Panc1 (cell line): ENCODE measurements around the gene FUBP1. TPM values are rescaled to one million over a fixed set of nuclear protein-coding genes. Genes with fewer than 3 reads are reported as not detected.

Experiments
- ATAC-seq: fragments of 200-7000 bp; cut with Tn5 transposase; 2 replicates; pipeline ENCODE4 v1.9.1; 2020; ENCODE audit warnings: mild to moderate bottlenecking, moderate library complexity
- BruUV-seq: library from RNA; stranded (reverse); fragments of 400-500 nt; replicated peaks from 2 replicates; lab custom pipeline; 2021; lab: Mats Ljungman, UMichigan
- CTCF ChIA-PET: fragments of 300-600 bp; sonication (Branson Sonifier 250); formaldehyde crosslinking; loops from one replicate; lab custom pipeline; 2022; ENCODE audit warnings: antibody characterized with exemption; lab: Charles Lee
- POLR2A ChIA-PET: fragments of 300-600 bp; sonication (Branson Sonifier 250); formaldehyde crosslinking; loops from one replicate; lab custom pipeline; 2022; ENCODE audit warnings: antibody characterized with exemption; lab: Charles Lee
- DNase-seq: peaks from one replicate; pipeline ENCODE4 v3.0.0-alpha.2; 2010; ENCODE audit warnings: low read depth, low spot score
- H3K27ac ChIP-seq: 2 replicates; pipeline ENCODE4 v1.5.1; 2011; ENCODE audit warnings: mild to moderate bottlenecking, low read length, inconsistent platforms
- H3K27me3 ChIP-seq: fragments of 200-500 bp; sonication (Bioruptor generic); 2 replicates; pipeline ENCODE4 v1.6.0; 2014; ENCODE audit warnings: low read length, inconsistent platforms; ENCODE audit not compliant: control insufficient read depth, insufficient read depth
- H3K36me3 ChIP-seq: fragments of 200-500 bp; sonication (Bioruptor generic); 2 replicates; pipeline ENCODE4 v1.5.1; 2014; ENCODE audit warnings: inconsistent platforms, mild to moderate bottlenecking, low read length, moderate library complexity; ENCODE audit not compliant: control insufficient read depth, insufficient read depth
- H3K4me1 ChIP-seq: 2 replicates; pipeline ENCODE4 v1.5.1; 2011; ENCODE audit warnings: inconsistent platforms, mild to moderate bottlenecking, low read length, moderate library complexity; ENCODE audit not compliant: control insufficient read depth, insufficient read depth
- H3K4me3 ChIP-seq, 2 experiments: 2 replicates each; pipeline ENCODE4 v1.5.1; 2011 to 2012; ENCODE audit warnings: low read depth in 2 of 2, low read length in 2 of 2, mild to moderate bottlenecking in 2 of 2, inconsistent platforms in 1 of 2, moderate library complexity in 1 of 2
- H3K9me3 ChIP-seq: fragments of 200-500 bp; sonication (Bioruptor generic); 2 replicates; pipeline ENCODE4 v1.5.1; 2014; ENCODE audit warnings: low read depth, mild to moderate bottlenecking, inconsistent platforms, low read length, moderate library complexity; ENCODE audit not compliant: control insufficient read depth, insufficient read depth
- CTCF ChIP-seq: fragments of 450-650 bp; IDR thresholded peaks from 2 replicates; pipeline ENCODE4 v1.5.1; 2017; ENCODE audit warnings: mild to moderate bottlenecking
- POLR2AphosphoS5 ChIP-seq: IDR thresholded peaks from 2 replicates; pipeline ENCODE4 v1.6.1; 2012; ENCODE audit warnings: mild to moderate bottlenecking, low read depth, low read length, moderate library complexity
- SIN3A ChIP-seq: IDR thresholded peaks from 2 replicates; pipeline ENCODE4 v1.6.1; 2012; ENCODE audit warnings: low read depth, mild to moderate bottlenecking, low read length, moderate library complexity, borderline replicate concordance; ENCODE audit not compliant: insufficient read depth
- TCF7L2 ChIP-seq: IDR thresholded peaks from 2 replicates; pipeline ENCODE4 v1.6.1; 2011; ENCODE audit warnings: mild to moderate bottlenecking, low read depth, low read length, inconsistent platforms
- in situ Hi-C: cut with HindIII; loops from 2 replicates; pipeline ENCODE4 v1.10.0; 2016; ENCODE audit warnings: low sequenced_read_pairs, low pct_unique_long_range_greater_than_20kb
- intact Hi-C: fragments of 100-400 bp; cut with micrococcal nuclease; formaldehyde crosslinking; loops from one replicate; pipeline ENCODE4 v1.10.0; 2022; ENCODE audit not compliant: unreplicated experiment
- total RNA-seq: library from RNA; stranded (reverse); gene quantifications from one replicate; pipeline ENCODE4 v1.2.1, GENCODE V29; 2021; ENCODE audit not compliant: unreplicated experiment
- TF ChIP-seq, protein P1 (sequence below), 2 experiments: IDR thresholded peaks; 2 replicates each; pipeline ENCODE4 v1.6.1; 2011 to 2012; ENCODE audit warnings: low read depth in 2 of 2, control low read depth in 1 of 2, low read length in 1 of 2, mild to moderate bottlenecking in 1 of 2, moderate library complexity in 1 of 2; ENCODE audit not compliant: insufficient read depth in 1 of 2

Gene FUBP1
- total RNA-seq, 1 experiment from 2014 or later = 150 TPM

GRCh38 chr1:77906624-77907023 lies 72.2 kb downstream of the FUBP1 start:
- ChIA-PET CTCF (no interaction called here), POLR2A (no interaction called here)
- no TSS peak for BruUV-seq
- in situ Hi-C loops (no loop called here), intact Hi-C loops (loop anchor here (10.0 kb wide), 1 partner anchor 82 kb away; no protein-coding TSS in a partner anchor)
- ATAC-seq = no peak
- no peaks in the 10 kb centered on the region for H3K4me1 ChIP-seq
- no peak for DNase-seq
- H3K9me3 ChIP-seq = no peaks in the 10 kb centered on the region
- H3K36me3 ChIP-seq = no peaks in the 10 kb centered on the region
- no peak overlapping the region for H3K4me3 ChIP-seq
- TF ChIP-seq POLR2AphosphoS5 (no peak), SIN3A (no peak), CTCF (no peak), TCF7L2 (no peak)
- TF ChIP-seq, protein P1, sequence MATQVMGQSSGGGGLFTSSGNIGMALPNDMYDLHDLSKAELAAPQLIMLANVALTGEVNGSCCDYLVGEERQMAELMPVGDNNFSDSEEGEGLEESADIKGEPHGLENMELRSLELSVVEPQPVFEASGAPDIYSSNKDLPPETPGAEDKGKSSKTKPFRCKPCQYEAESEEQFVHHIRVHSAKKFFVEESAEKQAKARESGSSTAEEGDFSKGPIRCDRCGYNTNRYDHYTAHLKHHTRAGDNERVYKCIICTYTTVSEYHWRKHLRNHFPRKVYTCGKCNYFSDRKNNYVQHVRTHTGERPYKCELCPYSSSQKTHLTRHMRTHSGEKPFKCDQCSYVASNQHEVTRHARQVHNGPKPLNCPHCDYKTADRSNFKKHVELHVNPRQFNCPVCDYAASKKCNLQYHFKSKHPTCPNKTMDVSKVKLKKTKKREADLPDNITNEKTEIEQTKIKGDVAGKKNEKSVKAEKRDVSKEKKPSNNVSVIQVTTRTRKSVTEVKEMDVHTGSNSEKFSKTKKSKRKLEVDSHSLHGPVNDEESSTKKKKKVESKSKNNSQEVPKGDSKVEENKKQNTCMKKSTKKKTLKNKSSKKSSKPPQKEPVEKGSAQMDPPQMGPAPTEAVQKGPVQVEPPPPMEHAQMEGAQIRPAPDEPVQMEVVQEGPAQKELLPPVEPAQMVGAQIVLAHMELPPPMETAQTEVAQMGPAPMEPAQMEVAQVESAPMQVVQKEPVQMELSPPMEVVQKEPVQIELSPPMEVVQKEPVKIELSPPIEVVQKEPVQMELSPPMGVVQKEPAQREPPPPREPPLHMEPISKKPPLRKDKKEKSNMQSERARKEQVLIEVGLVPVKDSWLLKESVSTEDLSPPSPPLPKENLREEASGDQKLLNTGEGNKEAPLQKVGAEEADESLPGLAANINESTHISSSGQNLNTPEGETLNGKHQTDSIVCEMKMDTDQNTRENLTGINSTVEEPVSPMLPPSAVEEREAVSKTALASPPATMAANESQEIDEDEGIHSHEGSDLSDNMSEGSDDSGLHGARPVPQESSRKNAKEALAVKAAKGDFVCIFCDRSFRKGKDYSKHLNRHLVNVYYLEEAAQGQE (IDR thresholded peaks at IDR 0.05; ENCODE audit: insufficient read depth in 1 of 2, low read depth in 2 of 2, low read length in 1 of 2) = no peak
- no peaks in the 10 kb centered on the region for H3K27me3 ChIP-seq
- H3K27ac ChIP-seq = no peak overlapping the region

GRCh38 chr1:77906019-77906545 lies 72.8 kb downstream of the FUBP1 start:
- CTCF ChIA-PET = interaction anchor here (0.6 kb wide), 1 partner anchor 75 kb away, joined by 4 read pairs; no protein-coding TSS in a partner anchor
- Histone ChIP-seq H3K9me3 (no peaks in the 10 kb centered on the region), H3K4me3 (no peak overlapping the region), H3K27ac (no peak overlapping the region), H3K27me3 (no peaks in the 10 kb centered on the region), H3K36me3 (no peaks in the 10 kb centered on the region), H3K4me1 (no peaks in the 10 kb centered on the region; the same call in 1 of the 2 replicates)
- no TSS peak for BruUV-seq
- POLR2A ChIA-PET = no interaction called here
- no peak for TF ChIP-seq SIN3A
- TF ChIP-seq TCF7L2 = no peak
- TF ChIP-seq POLR2AphosphoS5 = no peak
- TF ChIP-seq CTCF = no peak
- TF ChIP-seq, protein P1 (IDR thresholded peaks at IDR 0.05; ENCODE audit: insufficient read depth in 1 of 2, low read depth in 2 of 2, low read length in 1 of 2) = no peak
- intact Hi-C loops (loop anchor here (10.0 kb wide), 1 partner anchor 81 kb away; no protein-coding TSS in a partner anchor), in situ Hi-C loops (no loop called here)
- DNase-seq = no peak
- ATAC-seq = no peak
